ENCODE results near the gene DIP2C. TPM values are rescaled to one million over a fixed set of nuclear protein-coding genes. Genes with fewer than 3 reads are reported as not detected.

The DIP2C gene
- polyA plus RNA-seq, 1 of the 3 experiments (the other 2 are of a cell fraction) = 8.7 TPM

GRCh38 chr10:290026-290725, 399.3 kb downstream of the DIP2C start:
- CTCF ChIA-PET = no interaction called here
- 97% methylated on average over 16 of the region's 17 CpGs for WGBS (ENCODE audit: low lambda C conversion rate)
- Histone ChIP-seq H3K27ac (ENCODE audit: low read depth in 2 of 2, low read length in 1 of 2) (no peak overlapping the region), H3K4me3 (ENCODE audit: low read depth in 2 of 2, low read length in 1 of 2) (no peak overlapping the region), H3K4me1 (ENCODE audit: control insufficient read depth in 1 of 2, insufficient read depth in 2 of 2, low read depth in 1 of 2, low read length in 1 of 2) (peaks cover 0 to 12% of the 10 kb centered on the region in 2 experiments; a peak in 1 of 4 replicates), H3K9me3 (no peaks in the 10 kb centered on the region), H4K20me1 (ENCODE audit: insufficient read depth) (no peaks in the 10 kb centered on the region), H3K36me3 (replicated peaks in 1 of 2; ENCODE audit: control insufficient read depth in 1 of 2, insufficient read depth in 2 of 2, low read length in 1 of 2) (peaks cover 10 to 32% of the 10 kb centered on the region in 2 experiments), H3K4me2 (no peak overlapping the region), H3K27me3 (ENCODE audit: insufficient read depth) (no peaks in the 10 kb centered on the region), H3K79me2 (ENCODE audit: insufficient read depth) (no peaks in the 10 kb centered on the region), H2AFZ (ENCODE audit: low read depth) (no peak overlapping the region), H3K9ac (no peak overlapping the region), H3K9me2 (no peaks in the 10 kb centered on the region), H3F3A (replicated peaks; ENCODE audit: insufficient read depth) (peaks cover 8% of the 10 kb centered on the region)
- POLR2A ChIA-PET = no interaction called here
- TF ChIP-seq FOXJ3 (CRISPR knock-in tag; IDR thresholded peaks at IDR 0.05) = no peak
- no peak for TF ChIP-seq REST (IDR thresholded peaks at IDR 0.05; ENCODE audit: low read depth, low read length)
- DNase-seq = no peak

GRCh38 chr10:289581-289980, 399.9 kb downstream of the DIP2C start:
- POLR2A ChIA-PET = no interaction called here
- Histone ChIP-seq H3K79me2 (ENCODE audit: insufficient read depth) (no peaks in the 10 kb centered on the region), H3K36me3 (replicated peaks in 1 of 2; ENCODE audit: control insufficient read depth in 1 of 2, insufficient read depth in 2 of 2, low read length in 1 of 2) (peaks cover 13 to 38% of the 10 kb centered on the region in 2 experiments), H2AFZ (ENCODE audit: low read depth) (no peak overlapping the region), H3K27me3 (ENCODE audit: insufficient read depth) (no peaks in the 10 kb centered on the region), H3K9me2 (no peaks in the 10 kb centered on the region), H4K20me1 (ENCODE audit: insufficient read depth) (no peaks in the 10 kb centered on the region), H3K9ac (no peak overlapping the region), H3K9me3 (no peaks in the 10 kb centered on the region), H3K27ac (ENCODE audit: low read depth in 2 of 2, low read length in 1 of 2) (no peak overlapping the region), H3K4me2 (no peak overlapping the region), H3K4me1 (ENCODE audit: control insufficient read depth in 1 of 2, insufficient read depth in 2 of 2, low read depth in 1 of 2, low read length in 1 of 2) (peaks cover 0 to 12% of the 10 kb centered on the region in 2 experiments; a peak in 1 of 4 replicates), H3K4me3 (ENCODE audit: low read depth in 2 of 2, low read length in 1 of 2) (no peak overlapping the region), H3F3A (replicated peaks; ENCODE audit: insufficient read depth) (peaks cover 8% of the 10 kb centered on the region)
- WGBS (ENCODE audit: low lambda C conversion rate) = 96% methylated on average over 6 of the region's 9 CpGs
- DNase-seq = no peak
- CTCF ChIA-PET = no interaction called here
- TF ChIP-seq FOXJ3 (CRISPR knock-in tag; IDR thresholded peaks at IDR 0.05) (no peak), YY1 (IDR thresholded peaks at IDR 0.05; ENCODE audit: low read depth) (no peak), CTCF (IDR thresholded peaks at IDR 0.05) (no peak), GABPA (IDR thresholded peaks at IDR 0.05; ENCODE audit: low read depth) (no peak), MEF2A (IDR thresholded peaks at IDR 0.05; ENCODE audit: borderline replicate concordance, low read depth) (no peak), USF1 (IDR thresholded peaks at IDR 0.05; ENCODE audit: borderline replicate concordance, low read depth) (no peak), RXRA (IDR thresholded peaks at IDR 0.05; ENCODE audit: borderline replicate concordance, low read depth) (no peak), ZBTB33 (IDR thresholded peaks at IDR 0.05; ENCODE audit: borderline replicate concordance, low read depth) (no peak), MXI1 (IDR thresholded peaks at IDR 0.05; ENCODE audit: low read depth, low read length) (no peak), JUND (IDR thresholded peaks at IDR 0.05) (no peak), GATA2 (CRISPR knock-in tag; IDR thresholded peaks at IDR 0.05) (no peak)
